ENCODE measurements around the gene SEL1L2.

The SEL1L2 gene

GRCh38 chr20:13819885-13820645 is 170.3 kb downstream of the SEL1L2 start:
- in situ Hi-C loops (cut with MboI; ENCODE audit: low sequenced_read_pairs) = loop anchor here (25.0 kb wide), 1 partner anchor 242 kb away; no protein-coding TSS in a partner anchor

- in situ Hi-C loops (cut with MboI; ENCODE audit: low sequenced_read_pairs) = loop anchor here (25.0 kb wide), 1 partner anchor 245 kb away; no protein-coding TSS in a partner anchor
These were observed 173.1 kb downstream of the SEL1L2 start for GRCh38 chr20:13817342-13817741.

GRCh38 chr20:13816757-13817156 is 173.7 kb downstream of the SEL1L2 start:
- in situ Hi-C loops (cut with MboI; ENCODE audit: low sequenced_read_pairs) = loop anchor here (25.0 kb wide), 1 partner anchor 246 kb away; no protein-coding TSS in a partner anchor

GRCh38 chr20:13814672-13815071 is 175.7 kb downstream of the SEL1L2 start:
- in situ Hi-C loops (cut with MboI; ENCODE audit: low sequenced_read_pairs) = loop anchor here (25.0 kb wide), 1 partner anchor 248 kb away; no protein-coding TSS in a partner anchor

- in situ Hi-C loops (cut with MboI; ENCODE audit: low sequenced_read_pairs) = loop anchor here (25.0 kb wide), 1 partner anchor 248 kb away; no protein-coding TSS in a partner anchor
These were observed 176.5 kb downstream of the SEL1L2 start for GRCh38 chr20:13813910-13814309.

GRCh38 chr20:13810446-13810845 is 180.0 kb downstream of the SEL1L2 start:
- in situ Hi-C loops (cut with MboI; ENCODE audit: low sequenced_read_pairs) = loop anchor here (25.0 kb wide), 1 partner anchor 252 kb away; no protein-coding TSS in a partner anchor

- in situ Hi-C loops (cut with MboI; ENCODE audit: low sequenced_read_pairs) = loop anchor here (25.0 kb wide), 1 partner anchor 252 kb away; no protein-coding TSS in a partner anchor
These were observed 180.6 kb downstream of the SEL1L2 start for GRCh38 chr20:13809855-13810254.

GRCh38 chr20:13809373-13809772 is 181.0 kb downstream of the SEL1L2 start:
- in situ Hi-C loops (cut with MboI; ENCODE audit: low sequenced_read_pairs) = loop anchor here (25.0 kb wide), 1 partner anchor 253 kb away; no protein-coding TSS in a partner anchor

GRCh38 chr20:13800728-13801134 is 189.7 kb downstream of the SEL1L2 start:
- in situ Hi-C loops (cut with MboI; ENCODE audit: low sequenced_read_pairs) = loop anchor here (25.0 kb wide), 1 partner anchor 262 kb away; no protein-coding TSS in a partner anchor

GRCh38 chr20:13799974-13800373 is 190.4 kb downstream of the SEL1L2 start:
- in situ Hi-C loops (cut with MboI; ENCODE audit: low sequenced_read_pairs) = loop anchor here (25.0 kb wide), 1 partner anchor 262 kb away; no protein-coding TSS in a partner anchor

All from HL-60/S4 treated with retinoic acid at 250 ng/mL for 4 days and 3 days (cell line).